Fibroblast of peridontal ligament (primary cell): Measurements from ENCODE around the gene C1QTNF8.

Experiments used
- DNase-seq: peaks from one replicate; pipeline ENCODE4 v3.0.0-alpha.2; 2010; ENCODE audit errors: extremely low read depth

The C1QTNF8 gene, protein sequence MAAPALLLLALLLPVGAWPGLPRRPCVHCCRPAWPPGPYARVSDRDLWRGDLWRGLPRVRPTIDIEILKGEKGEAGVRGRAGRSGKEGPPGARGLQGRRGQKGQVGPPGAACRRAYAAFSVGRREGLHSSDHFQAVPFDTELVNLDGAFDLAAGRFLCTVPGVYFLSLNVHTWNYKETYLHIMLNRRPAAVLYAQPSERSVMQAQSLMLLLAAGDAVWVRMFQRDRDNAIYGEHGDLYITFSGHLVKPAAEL

DNA sequence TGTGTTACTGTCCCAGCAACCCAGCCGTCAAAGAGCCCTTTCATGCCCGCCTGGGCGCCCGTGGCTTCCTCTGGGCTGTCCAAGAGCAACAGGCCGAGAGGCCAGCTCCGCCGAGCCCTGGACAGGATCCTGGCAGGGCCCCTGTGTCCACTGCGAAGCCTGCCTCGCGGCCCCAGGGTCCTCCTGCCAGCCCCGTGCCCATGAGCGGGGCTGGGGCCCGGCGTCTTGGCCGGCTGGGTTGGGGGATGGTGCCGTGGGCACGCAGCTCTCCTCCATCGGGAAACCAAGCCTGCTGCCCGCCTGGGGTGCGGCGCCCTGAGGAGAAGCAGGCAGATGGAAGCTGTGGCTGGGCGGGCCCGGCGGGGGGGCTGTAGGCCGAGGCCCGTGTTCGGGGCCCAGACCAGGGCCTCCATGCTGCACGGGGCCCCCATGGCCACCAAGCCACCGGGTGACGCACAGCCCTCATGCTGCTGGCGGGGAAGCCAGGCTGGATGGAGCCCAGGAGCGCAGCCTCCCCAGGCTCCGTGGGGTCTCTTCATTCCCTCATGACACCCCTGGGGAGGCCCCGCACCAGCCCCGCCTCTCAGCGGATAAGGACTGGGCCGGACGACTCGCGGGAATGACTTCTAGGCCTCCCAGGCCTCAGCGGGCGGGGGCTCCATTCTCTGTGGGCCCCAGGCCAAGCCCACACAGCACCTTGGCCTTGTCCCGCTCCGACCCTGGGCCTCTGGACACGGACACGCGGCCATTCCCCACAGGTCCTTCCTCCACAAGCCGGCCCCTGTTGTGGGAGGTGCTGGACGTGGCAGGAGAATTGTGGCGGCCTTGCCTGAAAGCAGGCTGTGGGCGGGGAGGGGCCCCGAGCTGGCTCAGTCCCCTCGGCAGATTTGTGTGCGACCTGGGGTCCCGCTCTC, at the start of gene C1QTNF8:
C1QTNF8 (minus strand) TSS at position 76 of the 914 bp plus-strand sequence. CDS start 1,322 bp downstream, outside the sequence.
- DNase-seq = no peak

DNA sequence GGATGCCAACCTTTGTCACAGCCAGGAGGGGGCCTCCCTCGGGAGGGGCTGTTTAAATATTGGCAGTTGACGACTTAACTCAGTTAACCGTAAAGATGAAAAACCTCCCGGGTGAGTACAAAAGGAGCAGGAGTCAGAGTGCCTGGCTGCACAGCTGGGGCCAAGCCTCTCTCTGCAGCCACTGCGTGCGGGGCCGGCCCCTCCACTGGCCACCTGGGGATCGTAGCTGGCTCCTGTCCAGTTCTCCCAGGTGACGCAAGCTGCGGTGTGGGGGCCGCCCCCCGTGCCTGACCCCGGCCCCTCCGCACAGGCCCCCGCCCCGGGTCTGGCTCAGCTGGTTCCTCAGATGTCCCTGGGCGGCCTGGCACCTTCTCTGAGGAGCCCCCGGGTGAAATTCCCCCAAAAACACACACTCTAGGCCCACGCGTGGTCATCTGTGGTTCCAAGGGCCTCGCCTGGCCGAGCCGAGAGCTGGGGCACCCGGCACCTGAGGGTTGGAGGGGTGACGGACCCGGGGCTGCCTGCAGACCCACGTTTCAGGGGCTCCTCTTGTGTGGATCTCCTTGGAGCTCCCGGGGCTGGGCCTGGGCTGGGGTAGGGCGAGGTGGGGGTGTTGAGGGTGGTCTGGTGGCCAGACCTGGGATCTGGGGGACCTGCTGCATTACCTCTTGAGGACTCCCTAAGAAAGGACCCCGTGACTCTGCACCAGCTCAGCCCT, 49.5 kb upstream of the C1QTNF8 start:
- no peak for DNase-seq

DNA sequence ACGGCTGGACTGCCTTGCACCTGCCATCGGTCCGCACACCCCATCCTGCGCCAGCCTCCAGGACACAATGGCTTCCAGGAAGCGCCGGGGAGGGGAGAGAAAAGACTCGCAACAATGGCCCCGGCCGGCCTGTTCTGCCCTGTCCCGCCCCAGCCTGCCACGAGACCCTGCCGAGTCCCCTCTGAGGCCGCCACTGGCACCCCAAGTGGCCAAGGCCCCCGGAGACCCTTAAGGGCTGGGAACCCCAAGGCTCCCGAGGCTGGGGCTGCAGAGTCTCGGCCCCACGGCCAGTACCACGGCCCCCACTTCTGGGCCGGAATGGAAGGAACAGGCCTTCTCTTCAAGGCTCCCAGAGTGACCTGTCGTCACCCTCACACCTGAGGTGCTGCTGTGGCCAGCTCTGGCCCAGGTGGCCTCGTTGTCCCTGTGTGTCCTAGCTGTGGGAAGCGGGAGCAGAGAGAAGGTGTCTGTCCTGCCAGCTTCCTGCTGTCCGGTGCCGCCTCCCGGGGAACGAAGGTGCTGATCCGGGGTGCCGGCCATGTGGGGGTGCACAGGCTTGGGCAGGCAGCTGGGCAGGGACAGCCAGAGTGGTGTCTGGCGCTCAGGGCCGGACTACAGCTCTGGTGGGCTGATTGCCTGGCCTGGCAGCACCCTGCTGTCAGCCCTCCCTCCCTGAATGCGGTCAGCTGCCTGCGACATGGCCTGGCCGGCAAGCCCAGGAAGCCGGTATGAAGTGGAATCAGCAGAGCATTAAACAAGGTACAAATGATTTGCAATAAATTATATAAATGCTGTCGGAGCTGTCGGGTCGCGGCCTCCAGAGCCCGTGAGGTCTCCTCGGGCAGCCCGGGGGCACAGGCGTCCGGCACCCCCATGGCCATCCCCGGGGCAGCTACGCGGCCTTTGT, 48.7 kb upstream of the C1QTNF8 start:
- DNase-seq = no peak

- DNase-seq = no peak
Measured at GRCh38 chr16:1143761-1144450, 47.9 kb upstream of the C1QTNF8 start.

GRCh38 chr16:1142911-1143310, 46.9 kb upstream of the C1QTNF8 start:
- no peak for DNase-seq

- DNase-seq = no peak
Measured at GRCh38 chr16:1141716-1142115, 45.7 kb upstream of the C1QTNF8 start.

DNA sequence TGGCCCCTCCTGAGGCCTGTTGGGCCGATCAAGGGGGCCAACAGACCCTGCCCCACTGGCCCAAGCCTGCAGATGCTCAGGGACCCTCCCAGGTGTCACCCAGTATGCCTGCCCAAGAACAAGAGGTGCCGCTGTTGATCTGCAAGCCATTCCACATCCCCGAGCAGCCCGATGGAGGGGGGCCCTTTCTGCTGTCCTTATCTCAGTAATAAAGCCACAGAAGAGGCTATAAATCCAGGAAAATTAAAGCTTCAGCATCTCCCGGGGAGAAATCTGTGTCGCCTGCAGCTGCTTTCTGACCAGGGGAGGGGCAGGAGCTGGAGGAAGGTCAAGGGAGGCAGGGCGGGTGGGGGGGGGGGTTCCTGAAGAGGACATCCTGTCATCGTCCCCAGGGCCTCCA, 45.1 kb upstream of the C1QTNF8 start:
- DNase-seq = no peak

GRCh38 chr16:1140582-1141162, 44.6 kb upstream of the C1QTNF8 start:
- no peak for DNase-seq

DNA sequence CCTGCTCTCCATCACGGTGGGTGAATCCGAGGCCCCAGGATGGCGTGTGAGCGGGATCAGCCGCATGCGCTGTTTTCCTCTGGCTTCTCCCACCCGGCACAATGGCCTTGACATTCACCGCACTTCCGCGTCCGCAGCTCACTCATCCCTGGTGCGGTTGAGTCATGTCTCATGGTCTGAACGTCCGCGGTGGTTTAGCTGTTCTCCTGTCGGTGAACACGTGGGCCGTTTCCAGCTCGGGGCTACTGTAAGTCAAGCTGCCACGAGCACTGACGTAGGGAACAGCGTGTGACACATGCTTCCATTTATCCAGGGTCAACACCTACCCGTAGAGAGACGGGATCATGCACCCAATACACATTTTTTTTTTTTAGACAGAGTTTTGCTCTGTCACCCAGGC, 41.6 kb upstream of the C1QTNF8 start:
- no peak for DNase-seq

- no peak for DNase-seq
Measured at GRCh38 chr16:1135459-1135825, 39.4 kb upstream of the C1QTNF8 start.

- no peak for DNase-seq
Measured at GRCh38 chr16:1134776-1135458, 38.9 kb upstream of the C1QTNF8 start.

GRCh38 chr16:1133810-1134520, 37.9 kb upstream of the C1QTNF8 start:
- DNase-seq = no peak

DNA sequence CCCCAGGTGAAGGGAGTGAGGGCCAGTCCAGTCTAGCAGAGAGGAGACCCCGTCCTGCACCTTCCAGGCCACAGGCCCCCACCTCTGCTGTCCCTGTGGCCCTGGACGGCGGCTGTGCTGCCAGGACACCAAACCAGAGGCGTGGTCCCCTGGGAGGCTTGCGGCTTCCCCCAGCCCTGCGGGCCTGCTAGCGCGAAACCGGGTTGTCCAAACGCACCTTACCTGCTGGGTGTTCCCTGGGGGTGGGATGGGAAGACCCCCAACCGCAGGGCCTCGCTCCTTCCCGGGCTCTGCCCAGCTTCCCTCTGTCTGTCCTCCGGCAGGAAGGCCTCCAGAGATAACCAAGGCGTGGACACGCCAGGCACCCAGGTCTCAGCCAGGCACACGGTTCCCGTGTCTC, 37.2 kb upstream of the C1QTNF8 start:
- DNase-seq = no peak

GRCh38 chr16:1132431-1132830, 36.4 kb upstream of the C1QTNF8 start:
- DNase-seq = no peak

DNA sequence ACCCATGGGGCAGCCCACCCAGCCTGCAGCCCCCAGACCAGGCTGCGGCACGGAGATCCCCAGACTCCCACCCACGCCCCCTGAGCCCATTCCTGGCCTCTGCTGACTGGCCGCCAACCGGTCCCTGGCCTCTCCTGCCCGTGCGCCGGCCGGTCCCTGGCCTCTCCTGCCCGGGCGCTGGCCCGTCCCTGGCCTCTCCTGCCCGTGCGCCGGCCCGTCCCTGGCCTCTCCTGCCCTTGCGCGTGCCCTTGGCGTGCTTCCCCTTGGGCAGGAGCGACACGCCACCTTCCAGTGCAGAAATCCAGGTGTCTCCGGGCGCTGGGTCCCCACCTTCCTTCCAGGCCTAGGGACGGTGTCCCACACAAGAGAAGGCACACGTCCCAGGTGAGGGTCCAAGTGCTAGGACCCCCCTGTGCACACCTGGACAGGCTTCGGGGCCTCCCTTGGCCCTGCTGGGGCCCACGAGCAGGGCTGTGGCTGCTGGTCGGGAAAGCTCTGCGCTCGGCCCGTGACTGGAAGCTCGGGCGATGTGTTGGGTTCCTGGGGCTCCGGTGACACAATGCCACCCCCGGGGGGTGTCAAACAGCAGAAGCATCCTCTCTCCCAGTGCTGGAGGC, 35.4 kb upstream of the C1QTNF8 start:
- no peak for DNase-seq

- DNase-seq = no peak
Measured at GRCh38 chr16:1130382-1130781, 34.3 kb upstream of the C1QTNF8 start.

DNA sequence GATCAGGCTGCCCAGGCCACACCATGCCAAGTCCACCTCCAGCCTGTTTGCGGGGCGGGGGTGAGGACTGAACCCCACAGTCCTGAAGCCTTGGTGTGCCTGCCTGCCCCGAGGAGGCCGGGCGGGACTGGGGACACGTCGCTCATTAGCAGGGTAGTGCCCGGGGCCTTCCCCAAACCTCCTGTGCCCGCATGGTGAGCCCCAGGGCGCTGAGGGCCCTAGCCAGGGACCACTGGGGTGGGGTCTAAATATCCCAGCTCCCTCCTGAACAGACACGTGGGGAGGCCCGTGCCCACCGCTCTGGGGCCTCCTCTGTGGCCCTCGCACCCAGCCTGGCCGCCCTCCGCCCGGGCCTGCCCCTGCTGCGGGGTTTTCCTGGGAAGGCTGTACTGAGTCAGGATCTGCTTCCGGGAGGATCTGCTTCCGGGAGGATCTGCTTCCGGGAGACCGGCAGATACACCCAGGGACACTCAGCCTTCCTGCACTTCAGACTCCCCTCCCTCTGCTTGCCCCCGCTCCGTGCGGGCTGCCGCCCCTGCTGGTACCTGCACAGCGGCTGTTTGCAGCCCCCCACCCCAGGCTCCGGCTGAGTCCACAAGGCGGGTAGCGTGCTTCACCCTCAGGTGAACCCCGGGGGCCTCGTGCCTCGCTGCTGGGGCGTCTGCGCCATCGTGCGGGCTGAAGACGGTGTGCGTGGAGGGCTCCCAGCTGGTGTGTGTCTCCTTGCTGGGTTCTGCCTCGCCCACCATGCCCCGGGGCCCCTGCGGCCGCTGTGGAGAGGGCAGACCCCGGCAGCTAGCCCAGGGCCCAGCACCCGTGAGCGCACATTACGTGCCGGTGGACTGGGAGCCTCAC, 33.3 kb upstream of the C1QTNF8 start:
- DNase-seq = no peak
